Measurements from ENCODE around the gene CLASP1.
"Not testable (repeated sequence)": the region's sequence is repeated elsewhere in the genome, so short reads cannot be mapped to it uniquely, and the experiment has no call there.

CLASP1 gene

GRCh38 chr2:121611730-121612705 lies 37.2 kb downstream of the CLASP1 start:
- no peak for DNase-seq

GRCh38 chr2:121611048-121611649 lies 38.1 kb downstream of the CLASP1 start:
- not testable (repeated sequence) for DNase-seq

GRCh38 chr2:121610487-121610874 lies 38.8 kb downstream of the CLASP1 start:
- not testable (repeated sequence) for DNase-seq

- no peak for DNase-seq
Observed at GRCh38 chr2:121608967-121609366, 40.3 kb downstream of the CLASP1 start.

- DNase-seq = no peak
Observed at GRCh38 chr2:121608367-121608766, 40.9 kb downstream of the CLASP1 start.

GRCh38 chr2:121605820-121606733 lies 43.2 kb downstream of the CLASP1 start:
- no peak for DNase-seq

GRCh38 chr2:121603185-121603584 lies 46.1 kb downstream of the CLASP1 start:
- no peak for DNase-seq

- DNase-seq = peak; percentile 7
Observed at GRCh38 chr2:121599963-121600651, 49.2 kb downstream of the CLASP1 start.

GRCh38 chr2:121598087-121598486 lies 51.2 kb downstream of the CLASP1 start:
- no peak for DNase-seq

- peak; percentile 65 for DNase-seq
Observed at GRCh38 chr2:121596221-121597080, 52.8 kb downstream of the CLASP1 start.

GRCh38 chr2:121595012-121595891 lies 54.0 kb downstream of the CLASP1 start:
- DNase-seq = no peak

GRCh38 chr2:121591199-121591598 lies 58.1 kb downstream of the CLASP1 start:
- no peak for DNase-seq

- DNase-seq = no peak
Observed at GRCh38 chr2:121588357-121588756, 60.9 kb downstream of the CLASP1 start.

GRCh38 chr2:121587131-121587530 lies 62.1 kb downstream of the CLASP1 start:
- no peak for DNase-seq

- DNase-seq = no peak
Observed at GRCh38 chr2:121584741-121585140, 64.5 kb downstream of the CLASP1 start.

GRCh38 chr2:121583555-121583954 lies 65.7 kb downstream of the CLASP1 start:
- no peak for DNase-seq

- no peak for DNase-seq
Observed at GRCh38 chr2:121582272-121582671, 67.0 kb downstream of the CLASP1 start.

GRCh38 chr2:121579309-121579708 lies 70.0 kb downstream of the CLASP1 start:
- no peak for DNase-seq

- no peak for DNase-seq
Observed at GRCh38 chr2:121577381-121577780, 71.9 kb downstream of the CLASP1 start.

- DNase-seq = no peak
Observed at GRCh38 chr2:121576263-121576662, 73.0 kb downstream of the CLASP1 start.
